ENCODE results near the gene KCNQ1.

Gene KCNQ1

GRCh38 chr11:2813968-2814367 is 369.2 kb downstream of the KCNQ1 start:
- DNase-seq (ENCODE audit: low read depth in 1 of 2, low spot score in 1 of 2): no peak

DNA sequence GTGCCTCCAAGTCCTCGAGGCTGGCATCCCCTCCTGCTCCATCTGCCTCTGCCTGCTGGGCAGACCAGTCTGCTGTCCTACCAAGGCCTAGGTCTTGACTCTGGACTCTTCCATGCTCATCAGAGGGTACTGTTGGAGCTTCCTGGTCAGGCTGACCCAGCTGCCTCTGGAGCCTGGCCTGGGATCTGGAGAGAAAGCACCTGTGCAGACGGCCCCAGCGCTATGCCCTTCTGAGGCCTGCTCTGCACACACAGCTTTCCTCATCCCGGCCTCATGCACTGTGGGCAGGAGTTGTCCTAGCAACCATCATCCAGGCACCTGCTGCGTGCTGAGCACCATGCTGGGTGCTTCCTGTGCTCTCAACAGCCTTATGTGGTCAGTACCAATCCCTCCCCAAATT is 369.9 kb downstream of the KCNQ1 start:
- DNase-seq (ENCODE audit: low read depth in 1 of 2, low spot score in 1 of 2): no peak

DNA sequence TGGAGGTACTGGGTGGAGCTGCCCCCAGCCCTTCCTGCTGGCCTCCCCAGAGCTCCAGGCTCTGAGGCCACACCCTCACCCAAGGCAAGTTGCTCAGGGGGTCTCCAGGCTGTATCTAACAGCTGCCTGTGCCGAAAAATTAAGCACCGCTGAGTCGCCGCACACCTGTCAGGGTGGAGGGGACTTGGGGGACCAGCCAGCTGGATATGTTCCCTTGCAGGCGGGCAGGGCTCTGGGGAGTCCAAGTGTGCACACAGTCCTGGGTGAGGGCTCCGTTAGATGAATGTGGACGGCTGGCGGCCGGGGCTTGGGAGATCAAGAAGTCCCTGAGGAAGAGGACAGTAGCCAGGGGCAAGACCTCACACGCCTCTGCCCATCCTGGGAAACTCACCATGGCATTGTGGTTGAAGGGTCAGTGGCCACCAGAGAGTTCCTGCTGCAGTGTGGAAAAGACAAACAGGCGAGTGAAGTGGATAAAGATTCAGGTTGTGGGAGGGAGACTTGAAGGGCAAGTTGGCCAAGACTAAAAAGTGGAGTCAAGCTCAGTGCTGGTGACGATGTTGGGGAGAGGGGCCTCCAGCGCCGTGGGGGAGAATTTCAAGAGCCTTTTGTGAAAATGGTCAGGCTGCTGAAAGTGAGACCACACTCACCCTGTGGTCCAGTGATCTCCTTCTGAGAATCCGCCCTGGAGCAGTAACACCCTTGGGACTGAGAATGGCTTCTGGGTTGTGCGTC is 371.1 kb downstream of the KCNQ1 start:
- DNase-seq (ENCODE audit: low read depth in 1 of 2, low spot score in 1 of 2): no peak

GRCh38 chr11:2816523-2816922 is 371.7 kb downstream of the KCNQ1 start:
- DNase-seq (ENCODE audit: low read depth in 1 of 2, low spot score in 1 of 2): no peak

- no peak for DNase-seq (ENCODE audit: low read depth in 1 of 2, low spot score in 1 of 2)
Observed at GRCh38 chr11:2816941-2817421, 372.2 kb downstream of the KCNQ1 start.

GRCh38 chr11:2817431-2817830 is 372.6 kb downstream of the KCNQ1 start:
- no peak for DNase-seq (ENCODE audit: low read depth in 1 of 2, low spot score in 1 of 2)

DNA sequence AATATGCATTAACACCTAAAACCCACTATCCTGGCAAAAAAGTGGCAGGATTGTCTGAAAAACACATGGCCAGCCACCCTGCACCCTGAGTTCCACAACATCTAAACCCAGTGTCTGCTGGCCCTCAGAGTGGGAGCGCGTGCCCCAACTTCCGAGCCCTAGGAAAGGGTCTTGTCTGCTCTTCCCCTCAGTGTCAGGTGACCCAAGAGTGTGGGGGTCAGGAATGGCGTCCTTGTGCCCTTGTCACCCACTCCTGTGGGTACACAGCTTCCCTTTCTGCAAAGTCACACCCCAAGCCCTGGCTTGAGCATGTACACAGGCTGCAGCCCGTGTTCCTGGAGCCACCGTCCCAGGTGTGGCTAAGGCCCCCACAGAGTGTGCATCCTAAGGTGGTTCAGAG is 373.2 kb downstream of the KCNQ1 start:
- no peak for DNase-seq (ENCODE audit: low read depth in 1 of 2, low spot score in 1 of 2)

DNA sequence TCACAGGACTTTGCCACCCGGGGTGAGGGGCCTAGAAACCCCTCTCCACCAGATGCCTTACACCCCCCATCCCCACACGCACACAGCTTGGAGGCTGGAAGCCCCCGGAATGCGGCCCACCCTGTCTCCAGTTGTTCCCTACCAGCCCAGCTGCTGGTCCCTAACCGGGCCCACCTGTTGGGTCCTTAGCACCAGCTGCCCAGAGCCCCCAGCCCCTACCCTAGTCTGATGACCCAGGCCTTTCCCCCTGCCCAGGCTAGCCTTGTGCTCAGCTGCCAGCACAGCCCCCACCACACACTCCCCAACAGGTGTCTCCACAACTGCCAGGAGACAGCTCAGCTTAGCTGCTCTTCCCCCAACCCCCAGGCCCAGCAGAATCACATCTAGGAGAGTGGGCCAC is 373.7 kb downstream of the KCNQ1 start:
- no peak for DNase-seq (ENCODE audit: low read depth in 1 of 2, low spot score in 1 of 2)

DNA sequence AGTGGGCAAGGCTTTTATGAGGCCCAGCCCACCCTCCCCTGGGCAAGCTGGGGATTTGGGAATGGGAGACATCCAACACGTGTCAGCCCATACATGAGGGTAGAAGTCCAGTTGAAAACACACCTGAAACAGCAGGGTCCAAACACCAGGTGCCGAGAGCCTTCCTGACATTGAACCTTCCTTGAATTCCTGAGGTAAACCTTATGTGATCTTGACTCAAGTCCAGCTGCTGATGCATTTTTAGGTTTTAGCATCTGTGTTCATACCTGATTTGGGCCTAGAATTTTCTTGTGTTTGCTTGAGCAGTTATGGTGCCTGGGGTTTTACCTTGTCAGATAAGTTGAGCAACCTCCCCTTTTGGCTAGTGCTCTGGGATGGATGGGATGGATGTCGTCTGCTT is 374.5 kb downstream of the KCNQ1 start:
- no peak for DNase-seq (ENCODE audit: low read depth in 1 of 2, low spot score in 1 of 2)

DNA sequence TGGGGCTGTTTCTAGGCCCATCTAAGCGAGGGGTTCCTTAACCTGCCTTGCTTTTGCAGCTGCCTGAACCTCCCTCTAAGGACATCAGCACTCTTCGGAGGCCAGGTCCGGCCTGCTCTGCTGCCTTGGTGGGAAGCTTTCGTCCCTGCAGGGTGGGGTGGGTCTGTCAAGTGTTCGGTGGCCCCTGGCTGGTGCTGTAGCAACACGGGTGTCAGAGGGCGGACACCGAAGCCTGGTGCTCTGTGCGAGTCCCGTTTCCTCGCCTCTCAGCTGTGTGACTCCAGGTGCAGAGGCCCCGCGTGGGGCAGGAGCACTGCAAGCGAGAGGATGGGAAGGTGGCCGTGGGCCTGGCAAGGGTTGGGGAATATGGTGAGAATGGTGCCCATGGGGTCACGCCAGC is 376.2 kb downstream of the KCNQ1 start:
- no peak for DNase-seq (ENCODE audit: low read depth in 1 of 2, low spot score in 1 of 2)

GRCh38 chr11:2821891-2822290 is 377.1 kb downstream of the KCNQ1 start:
- DNase-seq (ENCODE audit: low read depth in 1 of 2, low spot score in 1 of 2): no peak

GRCh38 chr11:2824851-2825250 is 380.0 kb downstream of the KCNQ1 start:
- no peak for DNase-seq (ENCODE audit: low read depth in 1 of 2, low spot score in 1 of 2)

- no peak for DNase-seq (ENCODE audit: low read depth in 1 of 2, low spot score in 1 of 2)
Observed at GRCh38 chr11:2825261-2825888, 380.6 kb downstream of the KCNQ1 start.

DNA sequence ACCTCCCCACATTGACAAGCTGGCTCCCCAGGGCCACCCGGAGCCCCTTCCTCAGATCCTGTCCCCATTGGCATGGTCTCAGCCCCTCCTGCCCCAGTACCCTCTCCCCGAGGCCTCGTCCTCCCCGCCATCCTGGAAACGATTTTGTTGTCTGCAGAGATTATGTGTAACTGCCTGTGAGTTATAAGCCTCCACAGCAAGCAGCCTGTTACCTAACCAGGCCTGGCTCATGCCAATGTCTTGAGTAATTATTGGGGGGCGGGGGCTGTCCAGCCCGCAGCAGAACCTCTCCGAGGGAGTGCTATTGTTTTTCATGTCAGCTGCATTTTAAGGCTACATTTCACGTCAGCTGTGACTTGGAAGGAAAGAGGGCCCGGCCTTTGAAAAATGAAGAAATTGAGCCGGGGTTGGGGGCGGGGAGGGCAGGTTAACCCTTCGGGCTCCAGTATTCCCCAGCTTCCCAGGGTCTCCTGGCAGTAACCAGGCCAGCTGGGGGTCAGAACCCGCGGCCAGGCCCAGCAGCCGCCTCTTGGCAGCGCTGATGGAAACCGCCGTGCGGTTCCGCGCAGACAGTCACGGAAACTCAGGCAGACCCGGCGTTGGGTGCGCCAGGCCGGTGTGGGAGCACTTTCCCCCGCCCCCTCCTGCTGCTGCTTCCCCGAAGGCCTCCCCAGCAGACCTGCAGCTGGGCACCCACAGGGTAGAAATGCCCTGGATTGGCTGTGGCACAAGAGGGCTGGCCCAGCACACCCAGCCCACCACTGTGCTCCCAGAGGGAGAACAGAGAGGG is 381.3 kb downstream of the KCNQ1 start:
- no peak for DNase-seq (ENCODE audit: low read depth in 1 of 2, low spot score in 1 of 2)

GRCh38 chr11:2826679-2827056 is 381.9 kb downstream of the KCNQ1 start:
- no peak for DNase-seq (ENCODE audit: low read depth in 1 of 2, low spot score in 1 of 2)

- DNase-seq (ENCODE audit: low read depth in 1 of 2, low spot score in 1 of 2): no peak
Observed at GRCh38 chr11:2827256-2827655, 382.4 kb downstream of the KCNQ1 start.

DNA sequence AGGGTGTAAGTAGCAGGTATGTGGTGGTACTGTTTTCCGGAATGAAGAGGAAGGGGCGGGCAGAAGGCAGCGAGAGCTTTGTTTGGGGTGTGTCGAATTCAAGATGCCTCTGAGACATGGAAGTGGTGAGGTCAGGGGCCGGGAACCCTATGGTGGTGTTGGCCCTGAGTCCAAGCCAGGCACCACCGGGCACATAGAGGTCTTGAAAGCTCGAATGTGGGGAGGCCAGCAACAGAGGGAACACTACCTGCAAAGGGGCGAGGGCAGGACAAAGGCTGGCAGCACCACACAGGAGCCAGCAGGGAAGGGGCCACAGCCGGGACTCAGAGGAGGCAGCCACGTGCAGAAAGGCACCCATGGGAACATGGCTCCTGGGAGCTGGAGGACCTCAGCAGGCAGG is 383.0 kb downstream of the KCNQ1 start:
- DNase-seq (ENCODE audit: low read depth in 1 of 2, low spot score in 1 of 2): no peak

GRCh38 chr11:2828585-2829330 is 383.9 kb downstream of the KCNQ1 start:
- no peak for DNase-seq (ENCODE audit: low read depth in 1 of 2, low spot score in 1 of 2)

GRCh38 chr11:2830030-2830812 is 385.4 kb downstream of the KCNQ1 start:
- no peak for DNase-seq (ENCODE audit: low read depth in 1 of 2, low spot score in 1 of 2)

DNA sequence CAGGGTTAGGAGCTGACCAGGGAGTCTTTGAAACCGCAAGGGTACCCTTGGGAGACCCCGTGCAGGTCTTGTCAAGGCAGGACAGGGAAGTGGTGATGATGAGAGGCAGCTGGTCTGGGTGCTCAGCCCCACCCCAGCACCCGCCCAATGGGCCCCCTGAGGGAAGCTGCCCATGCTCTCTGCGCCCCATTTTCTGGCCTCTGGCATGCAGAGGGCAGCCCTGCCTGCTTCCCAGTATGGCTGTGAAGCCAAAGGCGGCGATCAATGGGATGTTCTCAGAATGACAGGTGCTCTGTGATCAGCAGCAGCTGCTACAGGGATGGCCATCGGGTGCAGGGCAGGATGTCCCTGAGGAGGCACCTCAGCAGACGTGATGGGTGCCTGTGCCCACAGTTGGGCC is 386.1 kb downstream of the KCNQ1 start:
- DNase-seq (ENCODE audit: low read depth in 1 of 2, low spot score in 1 of 2): no peak
